ENCODE measurements around the gene TLL2.

The TLL2 gene

GRCh38 chr10:96319754-96320474 is 193.8 kb downstream of the TLL2 start:
- TF ChIP-seq GATA3 (IDR thresholded peaks at IDR 0.05; ENCODE audit: low read depth, low read length) (no peak), GATA2 (IDR thresholded peaks at IDR 0.05; ENCODE audit: low read depth, low read length) (no peak)

DNA sequence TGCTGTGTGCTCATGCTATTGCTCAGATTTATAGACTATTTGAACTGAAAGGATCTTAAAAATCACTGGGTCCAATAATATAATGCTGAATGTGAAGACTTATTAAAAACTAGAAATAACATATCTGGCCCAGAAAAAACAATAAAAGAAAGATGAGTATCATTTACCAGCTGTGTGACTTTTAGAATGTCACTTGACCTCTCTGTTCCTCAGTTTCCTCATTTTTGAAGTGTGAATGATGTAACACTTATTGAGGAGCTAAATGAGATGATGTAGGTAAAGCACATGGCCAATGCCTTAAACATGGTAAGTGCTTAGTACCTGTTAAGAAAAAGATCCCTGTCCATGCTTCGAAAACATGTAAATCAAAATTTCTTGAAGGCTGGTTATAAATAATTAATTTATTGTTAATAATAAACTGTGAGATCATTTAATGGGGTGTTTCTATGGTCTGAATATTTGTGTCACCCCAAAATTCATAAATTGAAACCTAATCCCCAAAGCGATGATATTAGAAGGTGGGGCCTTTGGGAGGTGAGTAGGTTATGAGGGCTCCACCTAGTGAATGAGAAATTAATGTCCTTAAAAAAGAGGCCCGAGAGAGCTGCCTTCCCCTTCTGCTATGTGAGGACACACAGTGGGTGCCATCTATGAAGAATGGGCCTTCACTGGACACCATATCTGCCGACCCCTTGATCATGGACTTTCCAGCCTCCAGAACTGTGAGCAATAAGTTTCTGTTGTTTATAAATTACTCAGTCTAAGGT is 196.5 kb downstream of the TLL2 start:
- TF ChIP-seq GATA2 (IDR thresholded peaks at IDR 0.05; ENCODE audit: low read depth, low read length), result no peak
- no peak for TF ChIP-seq GATA3 (IDR thresholded peaks at IDR 0.05; ENCODE audit: low read depth, low read length)

Data from SH-SY5Y (cell line).